Spinal cord (tissue), 10 donors: ENCODE measurements around the gene PARVA. TPM values are rescaled to one million over a fixed set of nuclear protein-coding genes. Genes with fewer than 3 reads are reported as not detected.

ENCODE experiments used
- DNase-seq, 6 donors: peaks; one replicate each; pipeline versions ENCODE4 v3.0.0 to v3.0.0-alpha.2; 2013 to 2015; ENCODE audit warnings: low spot score in 6 of 6, low read depth in 4 of 6
- H3K27ac ChIP-seq: one replicate; pipeline ENCODE4 v1.5.1; 2013; ENCODE audit warnings: low read depth, low read length, control low read depth
- H3K27me3 ChIP-seq: one replicate; pipeline ENCODE4 v1.6.1; 2013; ENCODE audit warnings: low read length; ENCODE audit not compliant: control insufficient read depth, insufficient read depth
- H3K36me3 ChIP-seq: one replicate; pipeline ENCODE4 v1.6.1; 2013; ENCODE audit warnings: low read length; ENCODE audit not compliant: control insufficient read depth, insufficient read depth
- H3K4me1 ChIP-seq: one replicate; pipeline ENCODE4 v1.6.1; 2013; ENCODE audit warnings: low read length; ENCODE audit not compliant: control insufficient read depth, insufficient read depth
- H3K4me3 ChIP-seq: one replicate; pipeline ENCODE4 v1.5.1; 2013; ENCODE audit warnings: low read depth, low read length, control low read depth
- H3K9me3 ChIP-seq: one replicate; pipeline ENCODE4 v1.6.1; 2013; ENCODE audit warnings: low read length; ENCODE audit not compliant: control insufficient read depth, insufficient read depth
- WGBS: methylation state at CpG from one replicate; pipeline ENCODE4 v1.1.5; 2013; ENCODE audit warnings: missing lambda C conversion rate; ENCODE audit not compliant: insufficient coverage; 5-methylcytosine and 5-hydroxymethylcytosine counted together
- polyA plus RNA-seq, 2 donors: library from polyadenylated mRNA; unstranded; fragments of 120-200 nt; gene quantifications; one replicate each; pipeline ENCODE4 v1.2.1, GENCODE V29; 2013; ENCODE audit not compliant: insufficient read length in 2 of 2
- total RNA-seq, 2 donors: library from RNA; depleted of rRNA in 1 of 2; stranded (reverse); fragments of 120-200 nt in 1 of 2; fragments of >200 nt in 1 of 2; gene quantifications; one replicate each; pipeline versions ENCODE4 v1.2.3 to v1.2.4, GENCODE V29; 2013 to 2014
- donor health status: healthy.

Gene PARVA
- total and polyA plus RNA-seq, 4 donors, result 19.1 to 36.3 (median 33.3) TPM

DNA sequence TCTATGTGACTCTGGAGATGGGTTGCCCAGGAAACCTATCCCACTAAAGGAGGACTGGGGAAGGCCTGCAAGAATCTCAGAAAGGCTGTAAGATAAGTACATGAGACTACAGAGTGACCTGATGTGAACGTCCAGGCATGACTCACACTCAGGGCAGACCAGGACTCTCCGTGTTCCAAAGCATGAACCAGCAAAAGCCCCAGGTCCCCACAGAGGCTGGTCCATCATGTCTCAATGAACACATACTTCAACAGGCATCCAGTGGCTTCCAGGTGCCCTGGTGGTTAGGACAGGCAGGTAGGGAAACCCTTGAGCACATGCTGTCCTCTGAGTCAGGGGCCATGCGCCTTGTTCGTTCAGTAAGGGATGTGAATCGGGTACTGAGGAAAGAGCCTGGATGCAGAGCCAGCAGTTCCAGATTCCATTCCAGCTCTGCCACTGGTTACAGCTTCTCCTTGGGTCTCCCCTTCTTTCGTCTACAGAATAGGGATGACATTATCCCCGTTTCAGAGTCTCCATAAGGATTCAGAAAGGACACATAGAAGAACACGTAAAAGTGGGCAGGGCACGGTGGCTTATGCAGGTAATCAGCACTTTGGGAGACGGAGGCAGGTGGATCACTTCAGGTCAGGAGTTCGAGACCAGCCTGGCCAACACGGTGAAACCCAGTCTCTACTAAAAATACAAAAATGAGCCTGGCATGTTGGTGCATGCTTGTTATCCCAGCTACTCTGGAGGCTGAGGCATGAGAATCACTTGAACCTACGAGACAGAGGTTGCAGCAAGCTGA lies 167.8 kb downstream of the PARVA start:
- H3K9me3 ChIP-seq, result no peaks in the 10 kb centered on the region
- H3K27ac ChIP-seq, result no peak overlapping the region
- H3K36me3 ChIP-seq, result no peaks in the 10 kb centered on the region
- peaks cover 7% of the 10 kb centered on the region for H3K4me1 ChIP-seq
- no peak overlapping the region for H3K4me3 ChIP-seq
- H3K27me3 ChIP-seq, result no peaks in the 10 kb centered on the region
- no peak for DNase-seq
- 93% methylated on average over 12 of the region's 13 CpGs for WGBS

- no peaks in the 10 kb centered on the region for H3K36me3 ChIP-seq
- no peaks in the 10 kb centered on the region for H3K27me3 ChIP-seq
- no peak overlapping the region for H3K4me3 ChIP-seq
- H3K4me1 ChIP-seq, result peaks cover 2% of the 10 kb centered on the region
- no peaks in the 10 kb centered on the region for H3K9me3 ChIP-seq
- H3K27ac ChIP-seq, result no peak overlapping the region
- WGBS, result 95% methylated on average over 4 of the region's 8 CpGs
- DNase-seq, result no peak
Observed at GRCh38 chr11:12546122-12546521, 168.8 kb downstream of the PARVA start.

DNA sequence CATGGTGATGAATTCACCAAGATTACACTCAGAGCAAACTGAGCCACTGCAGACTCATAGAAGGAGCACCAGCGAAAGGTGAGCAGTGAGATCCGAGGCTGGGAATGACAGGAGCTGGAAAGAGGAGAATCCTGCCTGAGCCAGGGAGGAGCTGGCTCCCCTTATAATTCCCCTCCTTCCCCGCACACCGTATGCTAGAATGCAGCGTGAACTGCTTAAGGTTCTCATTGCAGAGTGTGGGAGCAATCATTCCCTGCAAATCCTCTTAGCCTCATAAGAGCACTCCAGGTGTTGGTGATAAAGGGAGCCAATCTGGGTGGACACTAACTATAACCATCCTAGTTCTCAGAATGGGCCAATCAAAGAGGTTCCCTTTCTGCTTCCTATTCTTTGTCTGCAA lies 169.3 kb downstream of the PARVA start:
- no peaks in the 10 kb centered on the region for H3K27me3 ChIP-seq
- H3K27ac ChIP-seq, result no peak overlapping the region
- DNase-seq, result no peak
- no peaks in the 10 kb centered on the region for H3K9me3 ChIP-seq
- no peaks in the 10 kb centered on the region for H3K4me1 ChIP-seq
- WGBS, result no CpG with 5 or more reads among the region's 5 CpGs
- H3K36me3 ChIP-seq, result no peaks in the 10 kb centered on the region
- no peak overlapping the region for H3K4me3 ChIP-seq

DNA sequence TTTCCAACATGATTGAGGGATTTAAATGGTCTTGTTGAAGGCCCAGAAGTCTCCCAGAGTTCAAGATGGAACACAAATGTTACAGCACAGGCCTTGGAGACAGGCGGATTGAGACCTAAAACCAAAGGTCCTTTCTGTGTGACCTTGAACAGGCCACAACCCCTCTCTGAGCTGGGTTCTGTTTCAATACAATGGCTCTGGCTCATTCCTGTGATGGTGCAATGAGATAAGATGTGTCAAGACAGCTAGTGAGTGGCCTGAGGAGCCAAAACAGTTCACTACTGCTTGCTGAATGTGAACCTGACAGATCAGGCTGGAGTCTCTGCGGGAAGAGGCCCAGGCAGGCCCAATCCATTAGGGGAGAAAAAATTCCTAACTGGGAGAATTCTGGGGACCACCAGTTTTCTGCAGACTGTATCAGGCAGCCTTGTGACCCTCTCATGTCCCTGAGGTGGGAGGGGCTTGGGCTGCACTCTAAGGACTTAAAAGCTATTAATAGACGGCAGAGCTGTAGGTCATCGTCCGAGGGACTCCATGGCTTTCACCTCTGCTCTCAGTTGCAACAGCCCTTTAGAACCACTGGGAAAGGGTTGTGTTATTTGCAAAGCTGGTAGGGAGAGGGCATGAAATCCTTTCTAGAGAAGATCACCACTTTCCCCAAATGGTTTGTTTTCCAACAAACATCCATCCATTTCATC lies 170.7 kb downstream of the PARVA start:
- H3K9me3 ChIP-seq, result no peaks in the 10 kb centered on the region
- H3K27me3 ChIP-seq, result no peaks in the 10 kb centered on the region
- H3K36me3 ChIP-seq, result no peaks in the 10 kb centered on the region
- no peak overlapping the region for H3K27ac ChIP-seq
- WGBS, result 68% methylated on average over 3 of the region's 5 CpGs
- no peak overlapping the region for H3K4me3 ChIP-seq
- no peak for DNase-seq
- no peaks in the 10 kb centered on the region for H3K4me1 ChIP-seq

DNA sequence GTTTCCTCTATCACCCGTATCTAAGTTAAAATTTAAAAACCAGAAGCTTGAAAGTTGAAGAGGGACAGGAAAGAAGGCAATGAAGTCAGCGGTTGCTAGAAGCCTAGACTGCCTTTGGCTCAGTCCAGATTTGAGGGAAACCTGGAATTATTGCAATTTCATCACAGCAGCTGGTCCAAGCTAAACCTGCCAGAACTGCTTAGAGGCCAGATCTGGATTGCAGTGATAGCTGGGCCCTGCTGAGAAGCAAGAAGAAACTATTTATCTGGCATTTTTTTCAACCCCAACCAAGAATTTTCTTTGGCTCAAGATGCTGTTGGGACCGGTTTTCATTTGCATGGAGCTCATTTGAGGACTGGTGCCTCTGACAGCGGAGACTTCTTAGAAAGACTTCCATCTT lies 175.3 kb downstream of the PARVA start:
- 74% methylated on average over 3 of the region's 4 CpGs for WGBS
- Histone ChIP-seq H3K27ac (no peak overlapping the region), H3K36me3 (no peaks in the 10 kb centered on the region), H3K9me3 (peaks cover 3% of the 10 kb centered on the region), H3K4me3 (no peak overlapping the region), H3K4me1 (peaks cover 4% of the 10 kb centered on the region), H3K27me3 (no peaks in the 10 kb centered on the region)
- peak in 2 of 6 donors; percentile 36 to 74 for DNase-seq

DNA sequence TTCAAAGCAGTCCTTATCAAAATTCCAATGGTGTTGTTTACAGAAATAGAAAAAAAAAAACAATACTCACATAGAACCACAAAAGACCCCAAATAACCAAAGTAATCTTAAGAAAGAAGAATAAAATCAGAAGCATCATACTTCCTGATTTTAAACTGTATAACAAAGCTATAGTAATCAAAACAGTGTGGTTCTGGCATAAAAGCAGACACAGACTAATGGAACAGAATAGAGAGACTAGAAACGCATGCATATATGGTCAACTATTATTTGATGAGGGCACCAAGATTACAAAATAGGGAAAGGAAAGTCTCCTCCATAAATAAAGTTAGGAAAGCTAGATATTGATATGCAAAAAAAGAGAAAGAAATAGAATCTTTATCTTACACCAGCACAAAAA lies 176.8 kb downstream of the PARVA start:
- no peaks in the 10 kb centered on the region for H3K36me3 ChIP-seq
- H3K4me3 ChIP-seq, result no peak overlapping the region
- peaks cover 4% of the 10 kb centered on the region for H3K4me1 ChIP-seq
- H3K27me3 ChIP-seq, result no peaks in the 10 kb centered on the region
- H3K27ac ChIP-seq, result no peak overlapping the region
- peaks cover 3% of the 10 kb centered on the region for H3K9me3 ChIP-seq
- no CpG with 5 or more reads among the region's 1 CpG for WGBS
- no peak for DNase-seq

- Histone ChIP-seq H3K9me3 (peaks cover 3% of the 10 kb centered on the region), H3K4me3 (no peak overlapping the region), H3K27me3 (no peaks in the 10 kb centered on the region), H3K27ac (no peak overlapping the region), H3K36me3 (no peaks in the 10 kb centered on the region), H3K4me1 (peaks cover 4% of the 10 kb centered on the region)
- DNase-seq, result no peak
- 40% methylated on average over 2 of the region's 3 CpGs for WGBS
Observed at GRCh38 chr11:12556155-12556554, 178.8 kb downstream of the PARVA start.

- Histone ChIP-seq H3K27ac (peak overlapping the region; percentile 64), H3K9me3 (peaks cover 3% of the 10 kb centered on the region), H3K4me1 (peaks cover 4% of the 10 kb centered on the region), H3K36me3 (no peaks in the 10 kb centered on the region), H3K27me3 (no peaks in the 10 kb centered on the region), H3K4me3 (no peak overlapping the region)
- 29% methylated on average over 6 of the region's 6 CpGs for WGBS
- DNase-seq, result peak; percentile 56 to 94 (median 64)
Observed at GRCh38 chr11:12556788-12557384, 179.5 kb downstream of the PARVA start.

DNA sequence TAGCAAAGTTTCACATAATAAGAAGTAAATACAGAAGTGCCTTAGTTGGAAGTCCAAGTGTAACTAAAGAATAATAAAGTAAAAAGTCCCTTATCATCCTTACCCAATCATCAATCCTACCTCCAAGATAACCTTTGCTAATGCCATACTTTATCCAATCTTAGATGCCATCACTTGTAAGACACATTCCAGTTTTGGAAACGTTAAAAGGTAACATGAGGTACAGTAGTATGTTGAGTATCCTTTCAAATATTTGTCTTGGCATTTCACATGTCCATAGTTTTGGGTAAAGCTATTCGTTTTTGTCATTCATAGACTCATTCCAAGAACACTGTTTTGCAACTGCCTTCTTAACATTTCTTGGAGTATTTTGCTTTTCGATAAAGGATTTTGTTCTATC lies 181.6 kb downstream of the PARVA start:
- Histone ChIP-seq H3K27ac (no peak overlapping the region), H3K9me3 (peaks cover 3% of the 10 kb centered on the region), H3K4me1 (peaks cover 4% of the 10 kb centered on the region), H3K27me3 (no peaks in the 10 kb centered on the region), H3K36me3 (no peaks in the 10 kb centered on the region), H3K4me3 (no peak overlapping the region)
- WGBS, result 100% methylated on average over 1 of the region's 3 CpGs
- no peak for DNase-seq
